Measurements from ENCODE around the gene SWI5.

- TF ChIP-seq CTCF (IDR thresholded peaks at IDR 0.05), result no peak
- no peak for TF ChIP-seq POLR2A (IDR thresholded peaks at IDR 0.05)
These were observed 30.5 kb upstream of the SWI5 start for GRCh38 chr9:128245421-128246151.
